OCI-LY7 (cell line): Measurements from ENCODE around the gene TIGD6. TPM values are rescaled to one million over a fixed set of nuclear protein-coding genes. Genes with fewer than 3 reads are reported as not detected.

Source experiments
- BruUV-seq: library from RNA; stranded (reverse); fragments of 400-500 nt; replicated peaks from 2 replicates; lab custom pipeline; 2021; lab: Mats Ljungman, UMichigan
- CTCF ChIA-PET: fragments of 300-600 bp; sonication (Branson Sonifier 250); formaldehyde crosslinking; loops from one replicate; lab custom pipeline; 2022; ENCODE audit warnings: antibody characterized with exemption; ENCODE audit not compliant: unreplicated experiment; lab: Charles Lee
- POLR2A ChIA-PET: fragments of 300-600 bp; sonication (Branson Sonifier 250); formaldehyde crosslinking; loops from one replicate; lab custom pipeline; 2022; ENCODE audit warnings: antibody characterized with exemption; lab: Charles Lee
- DNase-seq: peaks from one replicate; pipeline ENCODE4 v3.0.0-alpha.2; 2015; ENCODE audit warnings: low spot score
- H2AFZ ChIP-seq: fragments of 200-600 bp; sonication (generic), shearing (Covaris generic); 2 replicates; pipeline ENCODE4 v1.6.1; 2014; ENCODE audit warnings: mild to moderate bottlenecking, antibody characterized with exemption, low read length, moderate library complexity
- H3K27ac ChIP-seq: fragments of 200-600 bp; sonication (generic); 2 replicates; pipeline ENCODE4 v1.5.1; 2014; ENCODE audit warnings: mixed run types, low read depth, mild to moderate bottlenecking, moderate library complexity, low read length, inconsistent platforms; ENCODE audit not compliant: poor library complexity, severe bottlenecking
- H3K36me3 ChIP-seq: fragments of 200-600 bp; sonication (generic); 2 replicates; pipeline ENCODE4 v1.6.1; 2014; ENCODE audit warnings: mild to moderate bottlenecking, antibody characterized with exemption, low read length, moderate library complexity, mixed read lengths; ENCODE audit not compliant: insufficient read depth
- H3K4me1 ChIP-seq: fragments of 200-600 bp; sonication (generic); 2 replicates; pipeline ENCODE4 v1.5.1; 2014; ENCODE audit warnings: mild to moderate bottlenecking, low read length; ENCODE audit not compliant: insufficient read depth, poor library complexity, severe bottlenecking
- H3K4me2 ChIP-seq: fragments of 200-600 bp; sonication (generic); 2 replicates; pipeline ENCODE4 v1.6.1; 2014; ENCODE audit warnings: mild to moderate bottlenecking, low read length
- H3K4me3 ChIP-seq: fragments of 200-600 bp; sonication (generic); 2 replicates; pipeline ENCODE4 v1.5.1; 2014; ENCODE audit warnings: mild to moderate bottlenecking, low read depth, low read length; ENCODE audit not compliant: poor library complexity, severe bottlenecking
- H3K79me2 ChIP-seq: fragments of 200-600 bp; sonication (generic); 2 replicates; pipeline ENCODE4 v1.6.1; 2016; ENCODE audit warnings: low read depth, mild to moderate bottlenecking, low read length, moderate library complexity, mixed read lengths; ENCODE audit not compliant: insufficient read depth
- H3K9me2 ChIP-seq: fragments of 200-600 bp; sonication (generic); 2 replicates; pipeline ENCODE4 v1.6.1; 2016; ENCODE audit warnings: mild to moderate bottlenecking, low read length, mixed read lengths; ENCODE audit not compliant: insufficient read depth
- H3K9me3 ChIP-seq: fragments of 200-600 bp; sonication (generic); 2 replicates; pipeline ENCODE4 v1.6.1; 2014; ENCODE audit warnings: mild to moderate bottlenecking, mixed run types, low read length, mixed read lengths
- H4K20me1 ChIP-seq: fragments of 200-600 bp; sonication (generic); 2 replicates; pipeline ENCODE4 v1.6.1; 2014; ENCODE audit warnings: mild to moderate bottlenecking, antibody characterized with exemption, low read length, moderate library complexity, mixed read lengths; ENCODE audit not compliant: insufficient read depth
- EZH2phosphoT487 ChIP-seq: fragments of 200-600 bp; sonication (generic); IDR thresholded peaks from 2 replicates; pipeline ENCODE4 v1.6.1; 2018; ENCODE audit warnings: low read depth, borderline replicate concordance, mild to moderate bottlenecking, mixed run types, antibody characterized with exemption, low read length, moderate library complexity, mixed read lengths
- intact Hi-C: fragments of 100-400 bp; cut with micrococcal nuclease; formaldehyde crosslinking; loops from one replicate; pipeline ENCODE4 v1.10.0; 2022; ENCODE audit not compliant: unreplicated experiment
- total RNA-seq, 2 experiments: library from RNA; depleted of rRNA in 1 of 2; stranded (reverse); fragments of >200 nt in 1 of 2; shearing (Covaris generic) in 1 of 2; gene quantifications; 2 replicates each; pipeline ENCODE4 v1.2.3, GENCODE V29; 2014 to 2022
- TF ChIP-seq, protein P1 (sequence below): fragments of 200-600 bp; sonication (generic); conservative IDR thresholded peaks from 2 replicates; pipeline ENCODE4 v1.5.1; 2014; ENCODE audit warnings: mild to moderate bottlenecking, antibody characterized with exemption, low read length, moderate library complexity, mixed read lengths

The TIGD6 gene
- total RNA-seq, 2 experiments from 2014 or later, result 3.4 to 4.6 TPM

DNA sequence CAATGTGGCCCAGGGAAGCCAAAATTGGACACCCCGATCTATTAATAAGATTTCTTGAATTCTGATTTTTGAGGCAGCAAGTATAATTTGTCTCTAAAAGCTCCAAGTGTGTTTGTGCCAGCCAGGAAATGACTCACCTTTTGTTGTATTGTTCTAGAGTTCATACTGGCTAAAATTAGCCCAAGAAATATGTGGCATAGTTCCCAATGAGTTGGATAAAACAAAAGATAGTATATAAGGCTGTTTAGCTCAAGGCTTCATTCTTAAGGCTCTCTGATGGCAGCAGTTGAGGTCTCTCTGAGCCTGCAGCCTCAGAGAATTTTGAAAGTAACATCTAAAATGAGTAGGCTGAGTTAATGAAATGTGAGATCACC lies 21.7 kb upstream of the TIGD6 start:
- H3K27ac ChIP-seq, result no peak overlapping the region
- intact Hi-C loops, result no loop called here
- H3K9me2 ChIP-seq, result no peaks in the 10 kb centered on the region
- H4K20me1 ChIP-seq, result no peaks in the 10 kb centered on the region
- H3K79me2 ChIP-seq, result no peaks in the 10 kb centered on the region
- peaks cover 98% of the 10 kb centered on the region for H3K36me3 ChIP-seq
- H3K4me3 ChIP-seq, result no peak overlapping the region
- H3K4me1 ChIP-seq, result no peaks in the 10 kb centered on the region
- H3K4me2 ChIP-seq, result no peak overlapping the region
- DNase-seq, result no peak
- CTCF ChIA-PET, result interaction anchor here (0.7 kb wide), 1 partner anchor 13 kb away, joined by 4 read pairs; no protein-coding TSS in a partner anchor
- POLR2A ChIA-PET, result interaction anchor here (0.7 to 1.4 kb wide), 5 partner anchors 12 to 184 kb away, joined by 3 to 8 read pairs (median 3); no protein-coding TSS in a partner anchor
- no peak overlapping the region for H2AFZ ChIP-seq
- BruUV-seq, result no TSS peak
- TF ChIP-seq, protein P1, sequence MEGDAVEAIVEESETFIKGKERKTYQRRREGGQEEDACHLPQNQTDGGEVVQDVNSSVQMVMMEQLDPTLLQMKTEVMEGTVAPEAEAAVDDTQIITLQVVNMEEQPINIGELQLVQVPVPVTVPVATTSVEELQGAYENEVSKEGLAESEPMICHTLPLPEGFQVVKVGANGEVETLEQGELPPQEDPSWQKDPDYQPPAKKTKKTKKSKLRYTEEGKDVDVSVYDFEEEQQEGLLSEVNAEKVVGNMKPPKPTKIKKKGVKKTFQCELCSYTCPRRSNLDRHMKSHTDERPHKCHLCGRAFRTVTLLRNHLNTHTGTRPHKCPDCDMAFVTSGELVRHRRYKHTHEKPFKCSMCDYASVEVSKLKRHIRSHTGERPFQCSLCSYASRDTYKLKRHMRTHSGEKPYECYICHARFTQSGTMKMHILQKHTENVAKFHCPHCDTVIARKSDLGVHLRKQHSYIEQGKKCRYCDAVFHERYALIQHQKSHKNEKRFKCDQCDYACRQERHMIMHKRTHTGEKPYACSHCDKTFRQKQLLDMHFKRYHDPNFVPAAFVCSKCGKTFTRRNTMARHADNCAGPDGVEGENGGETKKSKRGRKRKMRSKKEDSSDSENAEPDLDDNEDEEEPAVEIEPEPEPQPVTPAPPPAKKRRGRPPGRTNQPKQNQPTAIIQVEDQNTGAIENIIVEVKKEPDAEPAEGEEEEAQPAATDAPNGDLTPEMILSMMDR, result no peak
- no peak for TF ChIP-seq EZH2phosphoT487
- H3K9me3 ChIP-seq, result no peaks in the 10 kb centered on the region

DNA sequence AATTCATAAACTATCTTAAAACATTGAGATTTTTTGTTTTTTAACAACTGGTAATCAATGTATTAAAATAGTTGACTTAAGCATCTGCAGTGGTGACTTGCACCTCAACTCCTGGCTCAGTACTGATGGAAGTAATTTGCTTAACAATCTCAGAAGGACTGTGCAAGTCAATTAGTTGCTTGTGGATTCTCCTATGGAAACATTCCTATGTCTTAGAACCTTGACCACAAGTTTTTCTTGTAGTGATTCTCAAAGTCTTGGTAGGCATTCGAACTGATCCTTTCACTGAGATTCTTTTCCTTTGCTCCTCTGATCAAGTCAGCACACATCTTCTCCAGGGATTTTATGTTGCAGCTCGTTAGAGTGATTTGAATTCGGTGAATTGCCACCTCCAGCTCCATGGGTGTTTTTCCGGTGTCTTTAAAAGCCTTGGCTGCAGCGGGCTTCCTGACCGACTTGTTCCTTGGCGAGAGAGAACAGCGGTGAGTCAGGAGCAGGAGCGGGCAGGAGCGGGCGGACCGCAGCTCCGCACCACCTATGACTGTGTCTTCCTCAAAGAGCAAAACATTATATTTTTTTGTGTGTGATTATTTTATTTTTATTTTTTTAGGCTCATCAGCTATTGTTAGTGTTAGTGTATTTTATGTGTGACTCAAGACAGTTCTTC lies 21.2 kb upstream of the TIGD6 start:
- Histone ChIP-seq H3K79me2 (no peaks in the 10 kb centered on the region), H3K36me3 (peaks cover 98% of the 10 kb centered on the region), H4K20me1 (no peaks in the 10 kb centered on the region), H3K27ac (no peak overlapping the region), H3K4me1 (no peaks in the 10 kb centered on the region), H3K9me3 (peaks cover 3% of the 10 kb centered on the region; the same call in 1 of the 2 replicates), H3K4me2 (no peak overlapping the region), H2AFZ (no peak overlapping the region), H3K4me3 (no peak overlapping the region), H3K9me2 (no peaks in the 10 kb centered on the region)
- ChIA-PET CTCF (no interaction called here), POLR2A (interaction anchor here (0.6 to 1.4 kb wide), 8 partner anchors 11 to 1027 kb away, joined by 3 to 8 read pairs (median 3); no protein-coding TSS in a partner anchor)
- intact Hi-C loops, result no loop called here
- no peak for DNase-seq
- no TSS peak for BruUV-seq
- TF ChIP-seq, protein P1, result no peak
- no peak for TF ChIP-seq EZH2phosphoT487

DNA sequence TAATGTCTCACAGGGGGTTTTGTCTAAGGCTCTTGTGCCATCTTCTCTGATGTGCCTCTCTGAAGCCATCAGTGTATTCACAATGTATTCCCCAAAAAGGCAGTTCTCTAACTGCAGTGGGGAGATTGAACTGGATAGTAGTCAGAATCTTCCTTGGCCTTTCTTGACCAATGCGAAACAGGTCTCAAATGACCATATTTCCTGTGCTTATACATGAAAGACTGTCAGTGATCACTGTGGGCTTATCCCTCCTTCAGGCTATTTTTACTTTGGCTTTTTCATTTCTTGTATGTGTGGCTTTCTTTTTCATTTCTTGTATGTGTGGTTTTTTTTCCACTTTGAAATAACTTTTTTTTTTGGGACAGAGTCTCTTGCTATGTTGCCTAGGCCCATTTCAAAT lies 19.8 kb upstream of the TIGD6 start:
- no TSS peak for BruUV-seq
- H4K20me1 ChIP-seq, result no peaks in the 10 kb centered on the region
- ChIA-PET POLR2A (interaction anchor here (0.6 to 0.8 kb wide), 3 partner anchors 14 to 592 kb away, joined by 3 read pairs; no protein-coding TSS in a partner anchor), CTCF (no interaction called here)
- H3K4me2 ChIP-seq, result no peak overlapping the region
- peaks cover 100% of the 10 kb centered on the region for H3K36me3 ChIP-seq
- intact Hi-C loops, result no loop called here
- TF ChIP-seq, protein P1, result no peak
- TF ChIP-seq EZH2phosphoT487, result no peak
- no peak overlapping the region for H3K27ac ChIP-seq
- no peak overlapping the region for H3K4me3 ChIP-seq
- DNase-seq, result no peak
- H3K9me3 ChIP-seq, result peaks cover 17% of the 10 kb centered on the region
- H3K9me2 ChIP-seq, result no peaks in the 10 kb centered on the region
- H2AFZ ChIP-seq, result no peak overlapping the region
- H3K4me1 ChIP-seq, result no peaks in the 10 kb centered on the region
- no peaks in the 10 kb centered on the region for H3K79me2 ChIP-seq
